Measurements from ENCODE around the gene IHH. TPM values are rescaled to one million over a fixed set of nuclear protein-coding genes. Genes with fewer than 3 reads are reported as not detected.
A peak's percentile ranks its signal among the peaks of the same experiment; 100 is the strongest.

The IHH gene
- total and polyA plus RNA-seq, 2 of the 8 experiments (the other 6 are each of a cell fraction or from before 2014, with no cell fraction given) = 0.03 TPM; not detected in 1

DNA sequence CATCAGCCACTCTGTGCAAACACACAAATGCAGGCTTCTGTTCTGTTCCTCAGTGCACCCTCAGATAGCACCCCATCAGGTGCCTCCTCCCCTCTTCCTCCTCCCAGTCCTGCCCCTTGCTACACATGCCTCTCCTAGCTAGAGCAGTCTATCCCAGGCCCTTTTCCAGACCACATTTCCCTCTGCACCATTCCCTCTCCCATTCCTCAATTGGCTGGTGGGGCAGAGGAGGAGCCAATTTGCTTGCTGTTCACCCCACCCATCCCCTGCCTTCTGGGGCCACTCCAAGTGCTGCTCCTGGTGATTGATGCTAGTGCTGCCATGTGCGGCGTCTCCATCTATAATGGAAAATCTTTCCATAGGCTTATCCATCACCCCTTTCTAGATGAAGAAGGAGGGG, 24.8 kb downstream of the IHH start:
- Histone ChIP-seq H2BK12ac (ENCODE audit: low read depth, low read length) (no peak overlapping the region), H2BK20ac (ENCODE audit: low read length) (no peak overlapping the region), H2AFZ (ENCODE audit: low read length) (no peak overlapping the region), H4K8ac (ENCODE audit: extremely low read depth, insufficient read depth, low read length) (peak overlapping the region; percentile 59; the same call in 1 of the 2 replicates), H3K36me3 (ENCODE audit: control insufficient read depth in 2 of 4, insufficient read depth in 4 of 4, low read length in 3 of 4) (no peaks in the 10 kb centered on the region), H2BK5ac (ENCODE audit: low read depth, low read length) (no peak overlapping the region), H3K56ac (replicated peaks; ENCODE audit: insufficient read length, low read depth, low read length) (no peak overlapping the region), H4K5ac (ENCODE audit: insufficient read length, low read depth, low read length) (no peak overlapping the region), H3K14ac (ENCODE audit: insufficient read length) (no peak overlapping the region), H3K4me2 (ENCODE audit: insufficient read depth in 1 of 2, low read depth in 2 of 2, low read length in 2 of 2) (no peak overlapping the region), H3K27ac (ENCODE audit: low read depth, low read length) (no peak overlapping the region), H3K4me3 (ENCODE audit: extremely low read depth in 1 of 4, insufficient read depth in 2 of 4, low read depth in 3 of 4, low read length in 4 of 4) (no peak overlapping the region), H3K9ac (replicated peaks in 1 of 4; ENCODE audit: extremely low read depth in 1 of 4, low read depth in 3 of 4, low read length in 3 of 4) (no peak overlapping the region), H3K79me2 (ENCODE audit: control insufficient read depth in 1 of 2, insufficient read depth in 2 of 2, low read length in 2 of 2) (no peaks in the 10 kb centered on the region), H4K91ac (replicated peaks; ENCODE audit: insufficient read length, low read length) (no peak overlapping the region), H3K23me2 (ENCODE audit: low read depth, low read length) (no peaks in the 10 kb centered on the region), H2BK15ac (ENCODE audit: low read length) (no peak overlapping the region), H3K23ac (ENCODE audit: insufficient read length) (no peak overlapping the region), H3K79me1 (ENCODE audit: low read depth, low read length) (no peaks in the 10 kb centered on the region), H3K4ac (replicated peaks; ENCODE audit: insufficient read length, low read depth, low read length) (no peak overlapping the region), H3K27me3 (replicated peaks in 1 of 4; ENCODE audit: control insufficient read depth in 3 of 4, extremely low read depth in 1 of 4, insufficient read depth in 3 of 4, low read length in 3 of 4) (peaks cover 0 to 5% (median 0%) of the 10 kb centered on the region in 4 experiments; a peak in 1 of 7 replicates), H2BK120ac (replicated peaks; ENCODE audit: low read depth, low read length) (no peak overlapping the region), H2AK5ac (ENCODE audit: low read depth, low read length) (no peak overlapping the region), H3K4me1 (replicated peaks in 1 of 4; ENCODE audit: control insufficient read depth in 3 of 4, insufficient read depth in 4 of 4, low read length in 3 of 4) (no peaks in the 10 kb centered on the region), H3K9me3 (ENCODE audit: insufficient read depth in 2 of 2, low read depth in 1 of 2, low read length in 1 of 2) (no peaks in the 10 kb centered on the region), H3K18ac (ENCODE audit: extremely low read depth, low read length) (no peak overlapping the region), H4K20me1 (replicated peaks in 1 of 2; ENCODE audit: control insufficient read depth in 1 of 2, insufficient read depth in 2 of 2, low read length in 2 of 2) (no peaks in the 10 kb centered on the region)
- WGBS, 2 experiments (ENCODE audit: extremely low coverage in 1 of 2, insufficient coverage in 1 of 2, insufficient read length in 1 of 2, insufficient replicate concordance in 2 of 2, low coverage in 1 of 2, low lambda C conversion rate in 2 of 2, missing lambda C conversion rate in 1 of 2) = 87% methylated on average over 2 of the region's 2 CpGs; no CpG with 5 or more reads in 1 of the 2 experiments
- ChIA-PET CTCF (ENCODE audit: partially characterized antibody) (interaction anchor here (0.6 to 62.8 kb wide), 5 partner anchors 11 to 707 kb away, joined by 3 to 1777 read pairs (median 4); partner anchors contain the start of genes CFAP65 and IHH), POLR2A (ENCODE audit: partially characterized antibody) (no interaction called here)
- DNase-seq (ENCODE audit: low read depth in 1 of 2, low spot score in 2 of 2) = no peak
- no peak for FAIRE-seq
- TF ChIP-seq TAF1 (IDR thresholded peaks at IDR 0.05; ENCODE audit: low read depth, low read length) (no peak), EZH2 (IDR thresholded peaks at IDR 0.05; ENCODE audit: low read depth, low read length, severe bottlenecking) (no peak), RXRA (IDR thresholded peaks at IDR 0.05; ENCODE audit: insufficient read depth, low read depth, low read length) (no peak), TEAD4 (IDR thresholded peaks at IDR 0.05; ENCODE audit: low read depth, low read length) (no peak), BCL11A (IDR thresholded peaks at IDR 0.05; ENCODE audit: low read depth in 2 of 2, low read length in 2 of 2) (no peak), CEBPB (IDR thresholded peaks at IDR 0.05; ENCODE audit: low read depth, low read length) (no peak), JUND (IDR thresholded peaks at IDR 0.05; ENCODE audit: low read length) (no peak), POLR2A (IDR thresholded peaks at IDR 0.05; ENCODE audit: control extremely low read depth in 1 of 2, low read depth in 2 of 2, low read length in 2 of 2) (no peak), SRF (IDR thresholded peaks at IDR 0.05; ENCODE audit: low read depth, low read length) (no peak), SIN3A (conservative IDR thresholded peaks at IDR 0.05 in 1 of 2, IDR thresholded peaks at IDR 0.05 in 1 of 2; ENCODE audit: low read depth in 1 of 2, low read length in 2 of 2) (no peak), RAD21 (IDR thresholded peaks at IDR 0.05 in 1 of 2, conservative IDR thresholded peaks at IDR 0.05 in 1 of 2; ENCODE audit: low read depth in 2 of 2, low read length in 2 of 2) (no peak), GTF2F1 (IDR thresholded peaks at IDR 0.05; ENCODE audit: borderline replicate concordance, low read depth, low read length) (no peak), CBX8 (IDR thresholded peaks at IDR 0.05; ENCODE audit: borderline replicate concordance, low read depth, low read length) (no peak)
- TF ChIP-seq, protein P1, sequence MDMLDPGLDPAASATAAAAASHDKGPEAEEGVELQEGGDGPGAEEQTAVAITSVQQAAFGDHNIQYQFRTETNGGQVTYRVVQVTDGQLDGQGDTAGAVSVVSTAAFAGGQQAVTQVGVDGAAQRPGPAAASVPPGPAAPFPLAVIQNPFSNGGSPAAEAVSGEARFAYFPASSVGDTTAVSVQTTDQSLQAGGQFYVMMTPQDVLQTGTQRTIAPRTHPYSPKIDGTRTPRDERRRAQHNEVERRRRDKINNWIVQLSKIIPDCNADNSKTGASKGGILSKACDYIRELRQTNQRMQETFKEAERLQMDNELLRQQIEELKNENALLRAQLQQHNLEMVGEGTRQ (IDR thresholded peaks at IDR 0.05; ENCODE audit: low read length) = no peak

Data from H1 (cell line).